Measurements from ENCODE around the gene SMYD3.

- TF ChIP-seq CTCF (IDR thresholded peaks at IDR 0.05) (no peak), POLR2A (IDR thresholded peaks at IDR 0.05) (no peak)
Measured at GRCh38 chr1:245987997-245988392, 519.1 kb downstream of the SMYD3 start.
